HepG2 (cell line): ENCODE measurements around the gene RFX2. TPM values are rescaled to one million over a fixed set of nuclear protein-coding genes. Genes with fewer than 3 reads are reported as not detected.

Source experiments
- CSRNP2 ChIP-seq: sonication (generic); formaldehyde crosslinking; conservative IDR thresholded peaks from 2 replicates; pipeline ENCODE4 v1.8.0; 2022; ENCODE audit warnings: low read depth, missing genetic modification reagents
- FOSL1 ChIP-seq: sonication (generic); formaldehyde crosslinking; IDR thresholded peaks from 2 replicates; pipeline ENCODE4 v1.9.0; 2021; ENCODE audit warnings: missing genetic modification reagents, borderline replicate concordance
- GTF2F1 ChIP-seq: fragments of 150-350 bp; IDR thresholded peaks from 2 replicates; pipeline ENCODE4 v1.6.1; 2014; ENCODE audit warnings: low read length
- MLLT10 ChIP-seq: sonication (generic); formaldehyde crosslinking; IDR thresholded peaks from 2 replicates; pipeline ENCODE4 v1.4.0; 2020; ENCODE audit warnings: missing genetic modification reagents
- NR3C1 ChIP-seq: sonication (generic); formaldehyde crosslinking; IDR thresholded peaks from 2 replicates; pipeline ENCODE4 v1.4.0; 2020; ENCODE audit warnings: missing genetic modification reagents
- RARG ChIP-seq: sonication (generic); formaldehyde crosslinking; IDR thresholded peaks from 2 replicates; pipeline ENCODE4 v1.4.0; 2020; ENCODE audit warnings: low read depth, mild to moderate bottlenecking, missing genetic modification reagents
- REXO4 ChIP-seq: sonication (generic); formaldehyde crosslinking; IDR thresholded peaks from 2 replicates; pipeline ENCODE4 v1.8.0; 2022; ENCODE audit warnings: missing genetic modification reagents, mild to moderate bottlenecking, borderline replicate concordance
- RFXANK ChIP-seq: IDR thresholded peaks from 2 replicates; pipeline ENCODE4 v1.6.1; 2016
- SIN3A ChIP-seq: IDR thresholded peaks from 2 replicates; pipeline ENCODE4 v1.6.1; 2011; ENCODE audit warnings: low read depth, mild to moderate bottlenecking, control low read depth, low read length, borderline replicate concordance
- TFDP2 ChIP-seq: sonication (generic); formaldehyde crosslinking; IDR thresholded peaks from 2 replicates; pipeline ENCODE4 v1.4.0; 2020; ENCODE audit warnings: missing genetic modification reagents
- TOE1 ChIP-seq: sonication (generic); formaldehyde crosslinking; IDR thresholded peaks from 2 replicates; pipeline ENCODE4 v1.4.0; 2020; ENCODE audit warnings: mild to moderate bottlenecking, missing genetic modification reagents
- ZBTB8A ChIP-seq: sonication (generic); formaldehyde crosslinking; IDR thresholded peaks from 2 replicates; pipeline ENCODE4 v1.4.0; 2020; ENCODE audit warnings: mild to moderate bottlenecking, low read depth, missing genetic modification reagents, borderline replicate concordance
- ZNF232 ChIP-seq: sonication (generic); formaldehyde crosslinking; IDR thresholded peaks from 2 replicates; pipeline ENCODE4 v1.4.0; 2020; ENCODE audit warnings: missing genetic modification reagents, borderline replicate concordance
- ZNF318 ChIP-seq: sonication (generic); formaldehyde crosslinking; IDR thresholded peaks from 2 replicates; pipeline ENCODE4 v1.4.0; 2020; ENCODE audit warnings: mild to moderate bottlenecking, missing genetic modification reagents
- ZNF350 ChIP-seq: sonication (generic); formaldehyde crosslinking; IDR thresholded peaks from 2 replicates; pipeline ENCODE4 v1.4.0; 2020; ENCODE audit warnings: mild to moderate bottlenecking, low read depth, missing genetic modification reagents, borderline replicate concordance
- ZNF367 ChIP-seq: sonication (generic); formaldehyde crosslinking; IDR thresholded peaks from 2 replicates; pipeline ENCODE4 v1.4.0; 2020; ENCODE audit warnings: missing genetic modification reagents, borderline replicate concordance
- ZNF432 ChIP-seq: sonication (generic); formaldehyde crosslinking; IDR thresholded peaks from 2 replicates; pipeline ENCODE4 v1.5.0; 2020; ENCODE audit warnings: missing genetic modification reagents, mild to moderate bottlenecking, borderline replicate concordance
- ZNF577 ChIP-seq: sonication (generic); formaldehyde crosslinking; IDR thresholded peaks from 2 replicates; pipeline ENCODE4 v1.4.0; 2020; ENCODE audit warnings: mild to moderate bottlenecking, low read depth, missing genetic modification reagents, borderline replicate concordance
- polyA plus RNA-seq, 8 experiments: library from polyadenylated mRNA; depleted of rRNA in 3 of 8; stranded (reverse) in 7 of 8; unstranded in 1 of 8; fragments of >200 nt; fragmentation: Illumina TruSeq in 4 of 8; extraction: Trizol in 4 of 8; gene quantifications; 2 replicates each; pipeline versions ENCODE4 v1.2.1 to v1.2.3, GENCODE V29; 2011 to 2016; ENCODE audit warnings: low read depth in 4 of 8, missing spikeins in 1 of 8, mixed read lengths in 1 of 8; ENCODE audit not compliant: insufficient read depth in 1 of 8
- total RNA-seq, 5 experiments: library from RNA; depleted of rRNA; stranded (reverse); fragments of >200 nt; fragmentation: Illumina TruSeq; extraction: Trizol; gene quantifications; 2 replicates each; pipeline ENCODE4 v1.2.3, GENCODE V29; 2016; ENCODE audit warnings: low read depth in 1 of 5

The RFX2 gene
- total and polyA plus RNA-seq, 2 of the 13 experiments (the other 11 are each of a cell fraction or from before 2014, with no cell fraction given), result 2.8 to 3.3 TPM

DNA sequence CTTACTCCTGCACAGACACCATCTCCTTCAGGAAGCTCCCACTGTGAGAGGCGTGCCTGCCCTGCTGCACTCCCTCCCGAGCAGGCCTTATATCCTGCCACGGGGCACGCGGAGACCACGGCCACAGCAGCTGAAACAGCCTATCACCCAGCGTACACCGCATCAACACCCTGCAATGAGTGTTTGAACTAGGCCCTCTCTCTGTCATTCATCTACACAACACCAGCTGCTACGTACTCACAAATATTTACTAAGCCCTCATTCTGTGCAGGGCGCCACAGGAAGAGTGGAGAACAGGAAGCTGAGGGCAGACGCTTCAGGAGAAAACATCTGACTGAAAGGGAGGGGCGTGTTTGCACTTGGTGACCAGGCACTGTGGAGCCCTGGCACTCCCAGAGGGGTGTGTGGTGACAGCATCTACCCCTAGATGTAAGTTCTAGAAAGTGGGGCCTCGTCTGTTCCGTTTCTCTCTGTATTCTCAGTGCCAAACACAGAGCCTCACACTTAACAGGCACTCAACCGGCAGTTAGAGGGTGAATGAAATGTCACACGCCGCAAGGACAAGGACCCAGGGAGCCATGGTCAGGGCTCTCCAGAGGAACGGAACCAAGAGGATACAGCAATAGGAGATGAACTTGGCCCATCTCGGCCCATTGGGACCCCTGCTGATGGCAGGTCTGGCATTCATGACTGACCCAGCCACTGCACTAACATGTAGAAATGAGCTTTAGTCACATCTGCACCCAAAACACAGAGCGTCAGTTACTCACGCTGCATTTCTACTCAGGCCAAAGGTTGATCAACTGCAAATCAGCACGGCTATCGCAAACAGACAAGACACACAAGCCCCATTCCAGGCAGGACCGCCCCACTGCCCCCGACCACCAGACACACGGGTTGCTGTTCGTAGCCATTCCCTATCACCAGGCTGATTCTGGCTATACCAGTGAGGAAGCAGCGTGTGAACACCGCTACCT, 148.0 kb downstream of the RFX2 start (continued):
- no peak for TF ChIP-seq REXO4 (CRISPR knock-in tag)
- TF ChIP-seq ZNF577 (CRISPR knock-in tag), result no peak
- TF ChIP-seq ZNF367 (CRISPR knock-in tag), result no peak
- TF ChIP-seq TOE1, result no peak
- TF ChIP-seq CSRNP2 (CRISPR knock-in tag), result no peak
- TF ChIP-seq GTF2F1, result no peak
- no peak for TF ChIP-seq ZNF318 (CRISPR knock-in tag)
- peak; percentile 45; the same call in 1 of the 2 replicates for TF ChIP-seq SIN3A
- no peak for TF ChIP-seq ZBTB8A (CRISPR knock-in tag)
- no peak for TF ChIP-seq NR3C1
- TF ChIP-seq RARG (CRISPR knock-in tag), result no peak
- TF ChIP-seq RFXANK, result 0 out of 2 replicates have a peak, but pooled peaks have one; percentile 35
- no peak for TF ChIP-seq MLLT10
- TF ChIP-seq ZNF350 (CRISPR knock-in tag), result peak; percentile 92
- TF ChIP-seq FOSL1 (CRISPR knock-in tag), result no peak
- TF ChIP-seq ZNF432 (CRISPR knock-in tag), result no peak
- TF ChIP-seq ZNF232 (CRISPR knock-in tag), result peak; percentile 97
- TF ChIP-seq TFDP2 (CRISPR knock-in tag), result peak; percentile 82
